Loucy (cell line): ENCODE measurements around the gene SPAG7.
A peak's percentile ranks its signal among the peaks of the same experiment; 100 is the strongest.

ENCODE experiments used
- H2AFZ ChIP-seq: fragments of 200-600 bp; sonication (generic); 2 replicates; pipeline ENCODE4 v1.6.0; 2016; ENCODE audit warnings: antibody characterized with exemption, mild to moderate bottlenecking, low read length, moderate library complexity
- H3F3A ChIP-seq: fragments of 200-600 bp; 2 replicates; pipeline ENCODE4 v1.6.0; 2016; ENCODE audit warnings: antibody characterized with exemption, low read depth, mild to moderate bottlenecking
- H3K27me3 ChIP-seq: fragments of 200-600 bp; sonication (generic); 2 replicates; pipeline ENCODE4 v1.6.1; 2014; ENCODE audit warnings: low read length, mild to moderate bottlenecking; ENCODE audit not compliant: insufficient read depth, poor library complexity, severe bottlenecking
- H3K36me3 ChIP-seq: fragments of 200-600 bp; sonication (generic); 2 replicates; pipeline ENCODE4 v1.6.1; 2016; ENCODE audit warnings: low read length; ENCODE audit not compliant: insufficient read depth
- H3K4me1 ChIP-seq: fragments of 200-600 bp; sonication (generic); 2 replicates; pipeline ENCODE4 v1.5.1; 2014; ENCODE audit warnings: low read length, mild to moderate bottlenecking; ENCODE audit not compliant: insufficient read depth, poor library complexity, severe bottlenecking
- H3K4me2 ChIP-seq: fragments of 200-600 bp; sonication (generic); 2 replicates; pipeline ENCODE4 v1.6.0; 2014; ENCODE audit warnings: antibody characterized with exemption, low read length, low read depth, mild to moderate bottlenecking; ENCODE audit not compliant: poor library complexity, severe bottlenecking
- H3K4me3 ChIP-seq: fragments of 200-600 bp; sonication (generic); 2 replicates; pipeline ENCODE4 v1.5.1; 2014; ENCODE audit warnings: low read length, mild to moderate bottlenecking, mixed read lengths; ENCODE audit not compliant: poor library complexity, severe bottlenecking
- H3K79me2 ChIP-seq: fragments of 200-600 bp; sonication (generic); 2 replicates; pipeline ENCODE4 v1.6.1; 2014; ENCODE audit warnings: low read length; ENCODE audit not compliant: insufficient read depth
- H3K9ac ChIP-seq: fragments of 200-600 bp; sonication (generic); 2 replicates; pipeline ENCODE4 v1.6.0; 2014; ENCODE audit warnings: mild to moderate bottlenecking, low read depth, low read length, moderate library complexity; ENCODE audit not compliant: poor library complexity, severe bottlenecking
- H3K9me2 ChIP-seq: fragments of 200-600 bp; sonication (generic); replicated peaks from 2 replicates; pipeline ENCODE4 v1.6.1; 2016; ENCODE audit warnings: low read depth, low read length, mixed read lengths
- H3K9me3 ChIP-seq: fragments of 200-600 bp; sonication (generic); 2 replicates; pipeline ENCODE4 v1.6.1; 2014; ENCODE audit warnings: mild to moderate bottlenecking, antibody characterized with exemption, low read length, low read depth; ENCODE audit not compliant: insufficient read depth
- H4K20me1 ChIP-seq: fragments of 200-600 bp; sonication (generic); 2 replicates; pipeline ENCODE4 v1.6.0; 2014; ENCODE audit warnings: antibody characterized with exemption, low read length, mild to moderate bottlenecking; ENCODE audit not compliant: insufficient read depth, poor library complexity, severe bottlenecking
- EZH2phosphoT487 ChIP-seq: fragments of 200-600 bp; IDR thresholded peaks from 2 replicates; pipeline ENCODE4 v1.6.1; 2018; ENCODE audit warnings: antibody characterized with exemption, mild to moderate bottlenecking, moderate library complexity, borderline replicate concordance
- TF ChIP-seq, protein P1 (sequence below): fragments of 200-600 bp; sonication (generic); conservative IDR thresholded peaks from 2 replicates; pipeline ENCODE4 v1.5.1; 2014; ENCODE audit warnings: mild to moderate bottlenecking, antibody characterized with exemption, low read length

Gene SPAG7

GRCh38 chr17:4941319-4941610 is 26.4 kb downstream of the SPAG7 start:
- Histone ChIP-seq H3K36me3 (peaks cover 34% of the 10 kb centered on the region), H4K20me1 (peaks cover 59% of the 10 kb centered on the region), H3K9me3 (no peaks in the 10 kb centered on the region), H3K4me3 (peak overlapping the region; percentile 90), H3K4me2 (peak overlapping the region; percentile 96), H2AFZ (no peak overlapping the region), H3K27me3 (no peaks in the 10 kb centered on the region), H3K4me1 (peaks cover 72% of the 10 kb centered on the region), H3K79me2 (peaks cover 87% of the 10 kb centered on the region), H3K9ac (peak overlapping the region; percentile 99), H3F3A (peaks cover 31% of the 10 kb centered on the region), H3K9me2 (no peaks in the 10 kb centered on the region)
- TF ChIP-seq, protein P1, sequence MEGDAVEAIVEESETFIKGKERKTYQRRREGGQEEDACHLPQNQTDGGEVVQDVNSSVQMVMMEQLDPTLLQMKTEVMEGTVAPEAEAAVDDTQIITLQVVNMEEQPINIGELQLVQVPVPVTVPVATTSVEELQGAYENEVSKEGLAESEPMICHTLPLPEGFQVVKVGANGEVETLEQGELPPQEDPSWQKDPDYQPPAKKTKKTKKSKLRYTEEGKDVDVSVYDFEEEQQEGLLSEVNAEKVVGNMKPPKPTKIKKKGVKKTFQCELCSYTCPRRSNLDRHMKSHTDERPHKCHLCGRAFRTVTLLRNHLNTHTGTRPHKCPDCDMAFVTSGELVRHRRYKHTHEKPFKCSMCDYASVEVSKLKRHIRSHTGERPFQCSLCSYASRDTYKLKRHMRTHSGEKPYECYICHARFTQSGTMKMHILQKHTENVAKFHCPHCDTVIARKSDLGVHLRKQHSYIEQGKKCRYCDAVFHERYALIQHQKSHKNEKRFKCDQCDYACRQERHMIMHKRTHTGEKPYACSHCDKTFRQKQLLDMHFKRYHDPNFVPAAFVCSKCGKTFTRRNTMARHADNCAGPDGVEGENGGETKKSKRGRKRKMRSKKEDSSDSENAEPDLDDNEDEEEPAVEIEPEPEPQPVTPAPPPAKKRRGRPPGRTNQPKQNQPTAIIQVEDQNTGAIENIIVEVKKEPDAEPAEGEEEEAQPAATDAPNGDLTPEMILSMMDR: no peak
- no peak for TF ChIP-seq EZH2phosphoT487

DNA sequence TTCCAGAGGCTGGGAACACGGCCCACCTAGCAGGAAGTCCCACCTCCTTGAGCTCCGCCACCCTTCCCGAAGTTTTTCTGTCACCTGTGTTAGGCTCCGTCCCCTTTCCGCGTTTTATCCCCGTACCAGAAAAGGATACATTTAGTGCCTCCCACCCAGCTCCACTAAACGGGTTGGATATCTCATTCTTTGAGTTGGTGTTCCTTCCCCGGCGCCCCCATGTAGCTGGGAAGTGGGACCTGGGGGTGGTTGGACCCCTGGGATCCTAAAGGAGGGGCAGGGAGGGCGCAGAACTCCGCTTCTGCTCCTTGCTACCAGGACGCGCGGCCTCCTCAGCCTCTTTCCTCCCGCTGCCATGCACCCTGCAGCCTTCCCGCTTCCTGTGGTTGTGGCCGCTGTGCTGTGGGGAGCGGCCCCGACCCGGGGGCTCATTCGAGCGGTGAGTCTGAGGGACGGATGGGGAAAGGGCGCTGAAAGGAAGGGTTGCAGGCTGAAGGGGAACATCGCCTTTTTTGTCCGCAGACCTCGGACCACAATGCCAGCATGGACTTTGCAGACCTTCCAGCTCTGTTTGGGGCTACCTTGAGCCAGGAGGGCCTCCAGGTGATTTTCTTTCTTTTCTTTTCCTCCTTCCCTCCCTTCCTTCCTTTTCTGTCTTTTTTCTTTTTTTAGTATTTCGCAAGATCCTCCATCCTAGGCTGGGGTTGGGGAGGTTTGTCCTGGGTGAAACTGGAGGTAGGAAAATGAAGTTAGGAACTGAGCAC is 26.9 kb downstream of the SPAG7 start:
- Histone ChIP-seq H3K79me2 (peaks cover 85% of the 10 kb centered on the region), H3K4me3 (peak overlapping the region; percentile 90), H2AFZ (peak overlapping the region; percentile 61; the same call in 1 of the 2 replicates), H3K9me2 (no peaks in the 10 kb centered on the region), H4K20me1 (peaks cover 54% of the 10 kb centered on the region), H3K36me3 (peaks cover 31% of the 10 kb centered on the region), H3K4me2 (peak overlapping the region; percentile 96), H3K27me3 (no peaks in the 10 kb centered on the region), H3K9ac (peak overlapping the region; percentile 99), H3F3A (peaks cover 29% of the 10 kb centered on the region), H3K9me3 (no peaks in the 10 kb centered on the region), H3K4me1 (peaks cover 77% of the 10 kb centered on the region)
- TF ChIP-seq EZH2phosphoT487: no peak
- TF ChIP-seq, protein P1: no peak

GRCh38 chr17:4939796-4940554 is 27.6 kb downstream of the SPAG7 start, which contains the start of the genes RNF167 and SLC25A11:
Gene RNF167, plus strand, starts transcription at chr17:4940268. Its CDS starts 642 bp downstream, at chr17:4940910.
Gene SLC25A11, minus strand, starts transcription at chr17:4940046. Its CDS starts 136 bp downstream, at chr17:4939910.
- H3K9me2 ChIP-seq: no peaks in the 10 kb centered on the region
- peak within 1 kb of the TSS; percentile 90 for H3K4me3 ChIP-seq
- no peaks in the 10 kb centered on the region for H3K27me3 ChIP-seq
- H4K20me1 ChIP-seq: peaks cover 46% of the 10 kb centered on the region
- no peaks in the 10 kb centered on the region for H3K9me3 ChIP-seq
- peak within 1 kb of the TSS; percentile 67 for H2AFZ ChIP-seq
- H3K4me1 ChIP-seq: peaks cover 72% of the 10 kb centered on the region
- H3K36me3 ChIP-seq: peaks cover 23% of the 10 kb centered on the region; the same call in 1 of the 2 replicates
- H3F3A ChIP-seq: peaks cover 22% of the 10 kb centered on the region
- H3K4me2 ChIP-seq: peak within 1 kb of the TSS; percentile 98
- TF ChIP-seq, protein P1: no peak
- TF ChIP-seq EZH2phosphoT487: no peak
- peak within 1 kb of the TSS; percentile 99 for H3K9ac ChIP-seq
- peaks cover 78% of the 10 kb centered on the region for H3K79me2 ChIP-seq
